GM10847 (cell line): Measurements from ENCODE around the gene PCBP3.

Source experiments
- POLR2A ChIP-seq: IDR thresholded peaks from 2 replicates; pipeline ENCODE4 v1.6.1; 2011; ENCODE audit not compliant: insufficient read length; ENCODE audit errors: extremely low read depth

Gene PCBP3

GRCh38 chr21:45909238-45909988 lies 265.9 kb downstream of the PCBP3 start:
- no peak for TF ChIP-seq POLR2A

- no peak for TF ChIP-seq POLR2A
These were observed 266.6 kb downstream of the PCBP3 start for GRCh38 chr21:45910155-45910547.

- TF ChIP-seq POLR2A = no peak
These were observed 267.2 kb downstream of the PCBP3 start for GRCh38 chr21:45910548-45911221.

- TF ChIP-seq POLR2A = no peak
These were observed 268.3 kb downstream of the PCBP3 start for GRCh38 chr21:45911806-45912325.

- TF ChIP-seq POLR2A = no peak
These were observed 269.3 kb downstream of the PCBP3 start for GRCh38 chr21:45912611-45913417.

GRCh38 chr21:45913418-45913765 lies 269.9 kb downstream of the PCBP3 start:
- TF ChIP-seq POLR2A = no peak

GRCh38 chr21:45913886-45914285 lies 270.4 kb downstream of the PCBP3 start:
- TF ChIP-seq POLR2A = no peak

- no peak for TF ChIP-seq POLR2A
These were observed 270.9 kb downstream of the PCBP3 start for GRCh38 chr21:45914321-45914845.

- TF ChIP-seq POLR2A = no peak
These were observed 272.7 kb downstream of the PCBP3 start for GRCh38 chr21:45916011-45916840.

- TF ChIP-seq POLR2A = no peak
These were observed 273.7 kb downstream of the PCBP3 start for GRCh38 chr21:45917241-45917640.

- TF ChIP-seq POLR2A = no peak
These were observed 274.5 kb downstream of the PCBP3 start for GRCh38 chr21:45918011-45918410.

- TF ChIP-seq POLR2A = no peak
These were observed 275.4 kb downstream of the PCBP3 start for GRCh38 chr21:45918835-45919447.

GRCh38 chr21:45919593-45919992 lies 276.1 kb downstream of the PCBP3 start:
- no peak for TF ChIP-seq POLR2A
